Ishikawa (cell line): Measurements from ENCODE around the gene AADACL4.
A peak's percentile ranks its signal among the peaks of the same experiment; 100 is the strongest.

Experiments
- CEBPB ChIP-seq: IDR thresholded peaks from 2 replicates; pipeline ENCODE4 v1.6.1; 2012
- CREB1 ChIP-seq: IDR thresholded peaks from 2 replicates; pipeline ENCODE4 v1.6.1; 2012; ENCODE audit warnings: low read depth
- EGR1 ChIP-seq: IDR thresholded peaks from 2 replicates; pipeline ENCODE4 v1.6.1; 2012
- EP300 ChIP-seq: IDR thresholded peaks from 2 replicates; pipeline ENCODE4 v1.6.1; 2012; ENCODE audit warnings: borderline replicate concordance
- FOXM1 ChIP-seq: IDR thresholded peaks from 2 replicates; pipeline ENCODE4 v1.6.1; 2012; ENCODE audit warnings: low read depth, borderline replicate concordance
- MAX ChIP-seq: IDR thresholded peaks from 2 replicates; pipeline ENCODE4 v1.6.1; 2012
- NFIC ChIP-seq: IDR thresholded peaks from 2 replicates; pipeline ENCODE4 v1.6.1; 2012
- RAD21 ChIP-seq: IDR thresholded peaks from 2 replicates; pipeline ENCODE4 v1.6.1; 2012; ENCODE audit warnings: low read depth
- REST ChIP-seq: IDR thresholded peaks from 2 replicates; pipeline ENCODE4 v1.6.1; 2012; ENCODE audit warnings: low read depth, mild to moderate bottlenecking
- TAF1 ChIP-seq: IDR thresholded peaks from 2 replicates; pipeline ENCODE4 v1.6.1; 2012; ENCODE audit warnings: low read depth, mild to moderate bottlenecking
- TCF12 ChIP-seq: IDR thresholded peaks from 2 replicates; pipeline ENCODE4 v1.6.1; 2012; ENCODE audit warnings: low read depth
- TEAD4 ChIP-seq: IDR thresholded peaks from 2 replicates; pipeline ENCODE4 v1.6.1; 2012
- YY1 ChIP-seq: IDR thresholded peaks from 2 replicates; pipeline ENCODE4 v1.6.1; 2012; ENCODE audit warnings: low read depth
- ZBTB7A ChIP-seq: IDR thresholded peaks from 2 replicates; pipeline ENCODE4 v1.6.1; 2012; ENCODE audit warnings: low read depth
- TF ChIP-seq, protein P1 (sequence below): IDR thresholded peaks from 2 replicates; pipeline ENCODE4 v1.6.1; 2012

AADACL4 gene

DNA sequence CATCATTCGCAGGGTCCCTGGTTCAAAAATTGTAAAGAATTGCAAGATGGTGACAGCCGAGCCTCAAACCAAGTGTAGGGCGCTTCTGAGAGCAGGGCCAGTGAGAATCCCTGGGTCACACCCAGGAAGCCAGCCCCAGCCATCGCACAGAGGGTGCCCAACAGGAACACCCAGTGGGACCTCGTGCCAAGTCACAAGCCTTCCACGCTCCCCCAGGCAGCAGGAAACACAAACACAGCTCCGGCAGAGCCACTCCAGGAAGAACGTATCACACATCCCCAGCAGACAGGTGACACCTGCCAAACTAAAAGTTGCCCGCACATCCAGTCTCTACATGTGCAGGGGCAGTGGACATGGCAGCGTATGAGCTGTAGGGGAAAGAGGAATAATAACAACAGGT, 46.1 kb upstream of the AADACL4 start:
- TF ChIP-seq TCF12 (peak; percentile 72; the same call in 1 of the 2 replicates), NFIC (peak; percentile 72; the same call in 1 of the 2 replicates), EP300 (peak; percentile 77; the same call in 1 of the 2 replicates), FOXM1 (0 out of 2 replicates have a peak, but pooled peaks have one; percentile 21), ZBTB7A (no peak), MAX (peak; percentile 85), TEAD4 (peak; percentile 49; the same call in 1 of the 2 replicates)
- TF ChIP-seq, protein P1, sequence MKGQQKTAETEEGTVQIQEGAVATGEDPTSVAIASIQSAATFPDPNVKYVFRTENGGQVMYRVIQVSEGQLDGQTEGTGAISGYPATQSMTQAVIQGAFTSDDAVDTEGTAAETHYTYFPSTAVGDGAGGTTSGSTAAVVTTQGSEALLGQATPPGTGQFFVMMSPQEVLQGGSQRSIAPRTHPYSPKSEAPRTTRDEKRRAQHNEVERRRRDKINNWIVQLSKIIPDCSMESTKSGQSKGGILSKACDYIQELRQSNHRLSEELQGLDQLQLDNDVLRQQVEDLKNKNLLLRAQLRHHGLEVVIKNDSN = no peak; the same call in 1 of the 2 replicates

DNA sequence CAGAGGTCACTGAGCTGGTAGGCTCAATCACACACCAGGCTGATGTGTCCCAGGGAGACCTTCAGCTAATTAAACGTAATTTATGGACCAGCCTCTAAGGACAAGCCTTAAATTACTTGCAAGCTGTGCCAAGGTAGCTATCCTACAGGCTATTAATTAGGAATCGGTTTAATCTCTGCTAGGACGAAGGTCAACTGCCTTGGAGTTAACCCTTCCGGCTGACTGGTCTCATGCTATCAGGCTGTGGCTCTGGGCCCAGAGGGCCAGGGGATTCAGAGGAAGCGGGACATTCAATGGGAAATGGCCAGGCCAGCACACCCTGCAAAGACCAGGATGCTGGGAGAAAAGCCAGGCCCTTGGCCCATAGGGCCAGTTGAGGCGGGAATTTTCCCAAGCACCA, 44.9 kb upstream of the AADACL4 start:
- TF ChIP-seq REST (no peak), NFIC (no peak), CEBPB (no peak), TEAD4 (no peak), TAF1 (no peak), MAX (no peak), RAD21 (no peak), EP300 (no peak), FOXM1 (no peak), EGR1 (no peak)
- TF ChIP-seq, protein P1 = no peak

DNA sequence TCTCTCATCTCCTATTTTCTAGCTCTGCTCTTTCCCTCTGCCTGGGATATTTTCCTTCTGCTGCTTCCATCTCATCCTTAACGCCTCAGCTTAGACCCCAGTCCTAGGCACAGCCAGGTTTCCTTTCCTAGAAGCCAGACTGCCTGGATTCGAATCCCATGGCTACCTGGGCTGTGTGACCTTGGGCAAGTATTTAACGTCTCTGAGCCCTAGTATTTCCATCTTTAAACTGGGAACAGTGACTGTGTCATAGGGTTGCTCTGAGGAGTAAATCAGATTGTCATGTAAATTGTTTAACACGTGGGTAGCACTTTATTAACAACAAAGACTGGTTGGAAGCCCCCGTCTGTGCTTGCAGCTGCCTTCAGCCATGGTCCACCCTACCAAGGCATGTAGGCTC, 44.2 kb upstream of the AADACL4 start:
- no peak for TF ChIP-seq TAF1

GRCh38 chr1:12600335-12600734, 43.5 kb upstream of the AADACL4 start:
- no peak for TF ChIP-seq REST
- no peak for TF ChIP-seq EGR1
- no peak for TF ChIP-seq RAD21
- TF ChIP-seq CREB1 = no peak
- no peak for TF ChIP-seq FOXM1
- no peak; the same call in 1 of the 2 replicates for TF ChIP-seq NFIC
- TF ChIP-seq, protein P1 = no peak
- peak; percentile 70 for TF ChIP-seq EP300
- no peak for TF ChIP-seq TAF1
- 0 out of 2 replicates have a peak, but pooled peaks have one; percentile 31 for TF ChIP-seq TCF12
- TF ChIP-seq YY1 = no peak
- TF ChIP-seq TEAD4 = no peak
- peak; percentile 40 for TF ChIP-seq MAX
- TF ChIP-seq ZBTB7A = no peak
- TF ChIP-seq CEBPB = no peak

DNA sequence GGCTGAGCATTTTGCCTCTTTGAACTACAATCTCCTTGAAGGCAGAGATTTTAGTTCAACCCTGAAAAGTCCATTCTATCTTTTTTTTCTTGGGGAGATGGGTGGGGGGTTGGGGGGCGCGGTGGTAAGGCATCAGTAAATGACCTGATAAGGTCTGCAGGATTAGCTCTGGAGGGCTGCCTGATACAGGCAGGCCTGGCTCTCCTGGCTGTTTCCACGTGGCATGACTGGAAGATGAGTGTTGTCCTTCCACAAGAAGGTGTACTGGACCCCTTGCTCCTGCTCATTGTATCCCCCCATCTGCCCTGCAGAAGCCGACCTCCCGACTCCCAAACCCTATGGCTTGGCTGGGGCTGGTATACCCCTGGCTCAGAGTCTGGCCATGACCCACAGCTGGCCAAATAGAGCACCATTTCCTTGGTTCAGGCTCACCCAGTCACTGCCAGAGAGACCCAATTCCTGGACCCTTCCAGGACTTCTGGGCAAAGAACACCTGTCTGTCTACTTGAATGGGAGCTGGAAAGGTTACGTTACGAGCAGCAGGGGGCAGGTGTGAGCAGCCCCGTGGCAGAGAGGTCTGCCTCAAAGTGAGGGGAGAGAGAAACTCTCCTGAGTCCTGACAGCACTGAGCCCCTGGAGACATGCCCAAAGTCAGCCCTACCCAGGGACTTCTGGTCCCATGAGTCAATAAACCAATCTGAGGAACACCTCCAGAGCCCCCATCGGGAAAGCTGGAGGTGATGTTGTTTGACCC, 42.8 kb upstream of the AADACL4 start:
- TF ChIP-seq FOXM1 (no peak), CEBPB (no peak), ZBTB7A (0 out of 2 replicates have a peak, but pooled peaks have one; percentile 16), TEAD4 (no peak), TAF1 (no peak), RAD21 (peak; percentile 51), EP300 (no peak), REST (no peak)
